ENCODE results near the gene TIMP2.

- TF ChIP-seq CTCF (IDR thresholded peaks at IDR 0.05) (no peak), POLR2A (IDR thresholded peaks at IDR 0.05) (no peak), POLR2AphosphoS5 (IDR thresholded peaks at IDR 0.05) (no peak)
These were observed 120.4 kb downstream of the TIMP2 start for GRCh38 chr17:78804777-78805176.
